ENCODE measurements around the gene PRKRIP1. TPM values are rescaled to one million over a fixed set of nuclear protein-coding genes. Genes with fewer than 3 reads are reported as not detected.
A peak's percentile ranks its signal among the peaks of the same experiment; 100 is the strongest.

PRKRIP1 gene
- polyA plus RNA-seq, 3 donors: 6.6 to 27.0 (median 7.4) TPM

- Histone ChIP-seq H3K79me2 (ENCODE audit: insufficient read depth, low read length) (peaks cover 5% of the 10 kb centered on the region), H4K20me1 (ENCODE audit: insufficient read depth, low read length) (no peaks in the 10 kb centered on the region), H3K9me3 (replicated peaks in 1 of 2; ENCODE audit: control insufficient read depth in 1 of 2, insufficient read depth in 1 of 2, low read length in 2 of 2) (no peaks in the 10 kb centered on the region), H3K4me2 (replicated peaks; ENCODE audit: extremely low read depth, low read length, poor library complexity, severe bottlenecking) (peak overlapping the region; percentile 57), H3K4me1 (ENCODE audit: control insufficient read depth in 1 of 2, insufficient read depth in 2 of 2, low read length in 2 of 2) (peaks cover 72 to 79% of the 10 kb centered on the region in 2 donors), H3K27ac (ENCODE audit: low read depth in 1 of 2, low read length in 2 of 2) (peak overlapping the region; percentile 98 to 100), H3K27me3 (ENCODE audit: control insufficient read depth in 2 of 2, insufficient read depth in 2 of 2, low read length in 2 of 2) (no peaks in the 10 kb centered on the region), H2AFZ (ENCODE audit: insufficient read depth, low read depth, low read length, poor library complexity, severe bottlenecking) (peak overlapping the region; percentile 44), H3K9ac (ENCODE audit: insufficient read depth, low read length, poor library complexity, severe bottlenecking) (peak overlapping the region; percentile 94), H3K36me3 (replicated peaks in 1 of 2; ENCODE audit: control insufficient read depth in 1 of 2, insufficient read depth in 2 of 2, low read length in 2 of 2) (no peaks in the 10 kb centered on the region), H3K4me3 (replicated peaks in 1 of 3; ENCODE audit: low read depth in 2 of 3, low read length in 3 of 3) (peak overlapping the region in 1 of 3 experiments; percentile 56)
- DNase-seq: peak; percentile 67 to 77 (median 76)
- Mint-ChIP-seq H3K9me3 (peaks cover 0 to 2% (median 0%) of the 10 kb centered on the region in 7 donors), H3K36me3 (peaks cover 29 to 39% of the 10 kb centered on the region in 2 donors), H3K4me1 (peaks cover 72% of the 10 kb centered on the region), H3K4me3 (peak overlapping the region; percentile 73 to 85), H3K27ac (peak overlapping the region; percentile 100), H3K27me3 (ENCODE audit: low read depth in 3 of 3) (peaks cover 0 to 5% (median 0%) of the 10 kb centered on the region in 3 donors)
- no peak for TF ChIP-seq CTCF (IDR thresholded peaks at IDR 0.05)
- intact Hi-C loops (cut with micrococcal nuclease): no loop called here
- WGBS (ENCODE audit: insufficient coverage): 17% methylated on average over 8 of the region's 13 CpGs
Measured at GRCh38 chr7:102424787-102425218, 28.6 kb downstream of the PRKRIP1 start.

- H2AFZ ChIP-seq (ENCODE audit: insufficient read depth, low read depth, low read length, poor library complexity, severe bottlenecking): peak overlapping the region; percentile 44
- TF ChIP-seq CTCF (IDR thresholded peaks at IDR 0.05): no peak
- peak overlapping the region; percentile 100 for H3K27ac Mint-ChIP-seq
Measured at GRCh38 chr7:102425639-102426267, 29.6 kb downstream of the PRKRIP1 start.

More at GRCh38 chr7:102425639-102426267, 29.6 kb downstream of the PRKRIP1 start:
- Mint-ChIP-seq H3K36me3 (peaks cover 25 to 34% of the 10 kb centered on the region in 2 donors), H3K9me3 (peaks cover 0 to 2% (median 0%) of the 10 kb centered on the region in 7 donors), H3K4me1 (peaks cover 72% of the 10 kb centered on the region), H3K27me3 (ENCODE audit: low read depth in 3 of 3) (peaks cover 0 to 5% (median 0%) of the 10 kb centered on the region in 3 donors), H3K4me3 (peak overlapping the region; percentile 73 to 85)
- WGBS (ENCODE audit: insufficient coverage): 8% methylated on average over 25 of the region's 25 CpGs
- intact Hi-C loops (cut with micrococcal nuclease): no loop called here
- no peaks in the 10 kb centered on the region for H3K27me3 ChIP-seq (ENCODE audit: control insufficient read depth in 2 of 2, insufficient read depth in 2 of 2, low read length in 2 of 2)
- H3K4me3 ChIP-seq (replicated peaks in 1 of 3; ENCODE audit: low read depth in 2 of 3, low read length in 3 of 3): peak overlapping the region in 2 of 3 experiments; percentile 11 to 56
- H4K20me1 ChIP-seq (ENCODE audit: insufficient read depth, low read length): no peaks in the 10 kb centered on the region
- H3K36me3 ChIP-seq (replicated peaks in 1 of 2; ENCODE audit: control insufficient read depth in 1 of 2, insufficient read depth in 2 of 2, low read length in 2 of 2): no peaks in the 10 kb centered on the region
- peak overlapping the region; percentile 98 to 100 for H3K27ac ChIP-seq (ENCODE audit: low read depth in 1 of 2, low read length in 2 of 2)
- H3K9me3 ChIP-seq (replicated peaks in 1 of 2; ENCODE audit: control insufficient read depth in 1 of 2, insufficient read depth in 1 of 2, low read length in 2 of 2): no peaks in the 10 kb centered on the region
- H3K4me2 ChIP-seq (replicated peaks; ENCODE audit: extremely low read depth, low read length, poor library complexity, severe bottlenecking): peak overlapping the region; percentile 57
- peak overlapping the region; percentile 94 for H3K9ac ChIP-seq (ENCODE audit: insufficient read depth, low read length, poor library complexity, severe bottlenecking)
- H3K4me1 ChIP-seq (ENCODE audit: control insufficient read depth in 1 of 2, insufficient read depth in 2 of 2, low read length in 2 of 2): peaks cover 73 to 79% of the 10 kb centered on the region in 2 donors
- H3K79me2 ChIP-seq (ENCODE audit: insufficient read depth, low read length): peaks cover 5% of the 10 kb centered on the region
- peak; percentile 93 to 98 (median 93) for DNase-seq

Measured in CD14-positive monocyte (primary cell).